SK-N-SH (cell line): ENCODE measurements around the gene GABRR1. TPM values are rescaled to one million over a fixed set of nuclear protein-coding genes. Genes with fewer than 3 reads are reported as not detected.

Source experiments
- CTCF ChIA-PET: fragments of 300-600, 350-600 bp; formaldehyde crosslinking; extraction: SDS; loops from one replicate; lab custom pipeline; 2021; lab: Yijun Ruan, JAX
- POLR2A ChIA-PET: fragments of 350-600 bp; sonication (Branson Sonifier 250); formaldehyde crosslinking; extraction: SDS; loops from one replicate; lab custom pipeline; 2020; ENCODE audit warnings: antibody characterized with exemption, inconsistent platforms; lab: Yijun Ruan, JAX
- DNase-seq: peaks from one replicate; pipeline ENCODE4 v3.0.0; 2012
- H2AFZ ChIP-seq: fragments of 200-600 bp; sonication (generic); 2 replicates; pipeline ENCODE4 v1.8.1; 2016; ENCODE audit warnings: antibody characterized with exemption, mild to moderate bottlenecking, low read depth
- H3F3A ChIP-seq: fragments of 200-600 bp; sonication (generic); replicated peaks from 2 replicates; pipeline ENCODE3; 2016; ENCODE audit warnings: antibody characterized with exemption, mild to moderate bottlenecking; ENCODE audit not compliant: insufficient read depth
- H3K27ac ChIP-seq, 2 experiments: fragments of 200-500 bp in 1 of 2; fragments of 200-600 bp in 1 of 2; sonication (Bioruptor generic) in 1 of 2; sonication (generic), shearing (Covaris generic) in 1 of 2; 2 replicates each; pipeline versions ENCODE4 v1.5.1 to v1.6.1; 2014 to 2016; ENCODE audit warnings: low read depth in 2 of 2, inconsistent platforms in 1 of 2, low read length in 1 of 2, mild to moderate bottlenecking in 1 of 2, mixed read lengths in 1 of 2
- H3K27me3 ChIP-seq: fragments of 200-600 bp; sonication (generic), shearing (Covaris generic); 2 replicates; pipeline ENCODE4 v1.6.1; 2016; ENCODE audit warnings: mixed run types; ENCODE audit not compliant: insufficient read depth
- H3K36me3 ChIP-seq, 2 experiments: fragments of 200-500 bp in 1 of 2; fragments of 200-600 bp in 1 of 2; sonication (Bioruptor generic) in 1 of 2; sonication (generic) in 1 of 2; replicated peaks in 1 of 2; 2 replicates each; pipeline versions ENCODE3 to v1.5.1; 2014 to 2016; ENCODE audit warnings: low read length in 1 of 2, mild to moderate bottlenecking in 1 of 2; ENCODE audit not compliant: insufficient read depth in 2 of 2, control insufficient read depth in 1 of 2
- H3K4me1 ChIP-seq, 2 experiments: fragments of 200-500 bp in 1 of 2; fragments of 200-600 bp in 1 of 2; sonication (Bioruptor generic) in 1 of 2; sonication (generic), shearing (Covaris generic) in 1 of 2; 2 replicates each; pipeline versions ENCODE4 v1.5.1 to v1.6.1; 2014 to 2016; ENCODE audit warnings: low read depth in 1 of 2, low read length in 1 of 2, mixed run types in 1 of 2; ENCODE audit not compliant: insufficient read depth in 2 of 2, control insufficient read depth in 1 of 2
- H3K4me2 ChIP-seq: fragments of 200-600 bp; sonication (generic), shearing (Covaris generic); 2 replicates; pipeline ENCODE4 v1.6.1; 2017; ENCODE audit warnings: mixed run types
- H3K4me3 ChIP-seq, 2 experiments: fragments of 200-500 bp in 1 of 2; fragments of 200-600 bp in 1 of 2; sonication (Bioruptor generic) in 1 of 2; sonication (generic), shearing (Covaris generic) in 1 of 2; 2 replicates each; pipeline versions ENCODE4 v1.5.1 to v1.8.1; 2014 to 2016; ENCODE audit warnings: low read depth in 2 of 2, inconsistent platforms in 1 of 2, low read length in 1 of 2, mild to moderate bottlenecking in 1 of 2, mixed read lengths in 1 of 2, moderate library complexity in 1 of 2
- H3K79me2 ChIP-seq: fragments of 200-600 bp; sonication (generic); 2 replicates; pipeline ENCODE4 v1.8.1; 2017; ENCODE audit warnings: mild to moderate bottlenecking; ENCODE audit not compliant: insufficient read depth
- H3K9ac ChIP-seq: fragments of 200-600 bp; sonication (generic); 2 replicates; pipeline ENCODE4 v1.6.1; 2017; ENCODE audit warnings: mixed run types
- H3K9me2 ChIP-seq: fragments of 200-600 bp; sonication (generic); 2 replicates; pipeline ENCODE4 v1.6.1; 2017; ENCODE audit warnings: mixed run types
- H3K9me3 ChIP-seq: fragments of 200-600 bp; sonication (generic); 2 replicates; pipeline ENCODE4 v1.6.1; 2017; ENCODE audit warnings: mixed run types, mild to moderate bottlenecking, moderate library complexity
- H4K20me1 ChIP-seq: fragments of 200-600 bp; sonication (generic); 2 replicates; pipeline ENCODE4 v1.6.1; 2017; ENCODE audit warnings: mild to moderate bottlenecking, mixed run types; ENCODE audit not compliant: insufficient read depth
- EP300 ChIP-seq, 2 experiments: IDR thresholded peaks; 2 replicates each; pipeline versions ENCODE4 v1.4.0 to v1.6.1; 2012; ENCODE audit warnings: borderline replicate concordance in 1 of 2, low read depth in 1 of 2, low read length in 1 of 2
- FOSL2 ChIP-seq: IDR thresholded peaks from 2 replicates; pipeline ENCODE4 v1.4.0; 2012; ENCODE audit warnings: low read depth, mild to moderate bottlenecking, moderate library complexity, borderline replicate concordance
- FOXM1 ChIP-seq: IDR thresholded peaks from 2 replicates; pipeline ENCODE4 v1.4.0; 2012; ENCODE audit warnings: low read depth, mild to moderate bottlenecking
- GABPA ChIP-seq: IDR thresholded peaks from 2 replicates; pipeline ENCODE4 v1.4.0; 2012; ENCODE audit warnings: low read depth, mild to moderate bottlenecking
- MXI1 ChIP-seq: IDR thresholded peaks from 2 replicates; pipeline ENCODE4 v1.6.1; 2012; ENCODE audit warnings: mild to moderate bottlenecking, low read depth, low read length, improper control_type of control experiment
- NFIC ChIP-seq: IDR thresholded peaks from 2 replicates; pipeline ENCODE4 v1.4.0; 2012; ENCODE audit warnings: borderline replicate concordance
- RFX5 ChIP-seq: IDR thresholded peaks from 2 replicates; pipeline ENCODE4 v1.6.1; 2012; ENCODE audit warnings: mild to moderate bottlenecking, improper control_type of control experiment, low read length
- TEAD4 ChIP-seq: IDR thresholded peaks from 2 replicates; pipeline ENCODE4 v1.4.0; 2012; ENCODE audit warnings: mild to moderate bottlenecking, borderline replicate concordance; ENCODE audit not compliant: insufficient read depth
- YY1 ChIP-seq: IDR thresholded peaks from 2 replicates; pipeline ENCODE4 v1.4.0; 2012; ENCODE audit warnings: low read depth, mild to moderate bottlenecking
- WGBS: methylation state at CpG from one replicate; pipeline ENCODE4 v1.1.6; 2017; ENCODE audit warnings: low lambda C conversion rate; 5-methylcytosine and 5-hydroxymethylcytosine counted together
- polyA plus RNA-seq, 3 experiments: library from polyadenylated mRNA; depleted of rRNA; stranded (reverse); fragments of >200 nt; gene quantifications; 2 replicates each; pipeline ENCODE4 v1.2.3, GENCODE V29; 2012
- TF ChIP-seq, protein P1 (sequence below): fragments of 200-600 bp; sonication (generic); IDR thresholded peaks from 2 replicates; pipeline ENCODE4 v1.6.1; 2017; ENCODE audit warnings: antibody characterized with exemption, mild to moderate bottlenecking, moderate library complexity
- TF ChIP-seq, protein P2 (sequence below): fragments of 150-350 bp; IDR thresholded peaks from 2 replicates; pipeline ENCODE4 v1.6.1; 2017; ENCODE audit warnings: antibody characterized with exemption, low read length, low read depth, borderline replicate concordance

Gene GABRR1
- polyA plus RNA-seq, 1 of the 3 experiments (the other 2 are of a cell fraction): not detected

DNA sequence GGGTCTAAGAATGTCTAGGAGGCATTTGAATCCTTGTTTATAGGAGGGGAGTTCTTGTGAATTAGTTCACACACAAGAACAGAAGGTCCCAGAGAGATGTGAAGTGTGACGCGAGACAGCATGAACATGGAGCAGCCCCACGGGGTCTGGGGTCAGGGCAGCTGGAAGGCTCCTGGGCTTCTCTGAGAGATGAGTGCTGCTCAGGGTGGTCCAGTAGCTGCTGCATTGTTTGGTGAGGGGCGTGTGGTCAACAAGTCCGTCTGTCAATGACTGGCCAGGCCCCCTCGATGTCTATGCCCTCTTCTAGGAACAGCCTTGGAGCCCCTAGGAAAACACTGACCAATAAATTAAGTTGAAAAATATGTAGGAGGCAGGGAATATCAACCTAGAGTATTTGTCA lies 40.2 kb upstream of the GABRR1 start:
- Histone ChIP-seq H3K79me2 (no peaks in the 10 kb centered on the region), H3F3A (no peaks in the 10 kb centered on the region), H3K4me3 (no peak overlapping the region), H3K36me3 (no peaks in the 10 kb centered on the region), H3K9me3 (no peaks in the 10 kb centered on the region)
- TF ChIP-seq FOSL2: no peak
- TF ChIP-seq MXI1: no peak
- TF ChIP-seq, protein P1, sequence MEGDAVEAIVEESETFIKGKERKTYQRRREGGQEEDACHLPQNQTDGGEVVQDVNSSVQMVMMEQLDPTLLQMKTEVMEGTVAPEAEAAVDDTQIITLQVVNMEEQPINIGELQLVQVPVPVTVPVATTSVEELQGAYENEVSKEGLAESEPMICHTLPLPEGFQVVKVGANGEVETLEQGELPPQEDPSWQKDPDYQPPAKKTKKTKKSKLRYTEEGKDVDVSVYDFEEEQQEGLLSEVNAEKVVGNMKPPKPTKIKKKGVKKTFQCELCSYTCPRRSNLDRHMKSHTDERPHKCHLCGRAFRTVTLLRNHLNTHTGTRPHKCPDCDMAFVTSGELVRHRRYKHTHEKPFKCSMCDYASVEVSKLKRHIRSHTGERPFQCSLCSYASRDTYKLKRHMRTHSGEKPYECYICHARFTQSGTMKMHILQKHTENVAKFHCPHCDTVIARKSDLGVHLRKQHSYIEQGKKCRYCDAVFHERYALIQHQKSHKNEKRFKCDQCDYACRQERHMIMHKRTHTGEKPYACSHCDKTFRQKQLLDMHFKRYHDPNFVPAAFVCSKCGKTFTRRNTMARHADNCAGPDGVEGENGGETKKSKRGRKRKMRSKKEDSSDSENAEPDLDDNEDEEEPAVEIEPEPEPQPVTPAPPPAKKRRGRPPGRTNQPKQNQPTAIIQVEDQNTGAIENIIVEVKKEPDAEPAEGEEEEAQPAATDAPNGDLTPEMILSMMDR: no peak
- no peak for TF ChIP-seq FOXM1
- TF ChIP-seq NFIC: no peak
- no peak for TF ChIP-seq TEAD4
- TF ChIP-seq YY1: no peak
- TF ChIP-seq, protein P2, sequence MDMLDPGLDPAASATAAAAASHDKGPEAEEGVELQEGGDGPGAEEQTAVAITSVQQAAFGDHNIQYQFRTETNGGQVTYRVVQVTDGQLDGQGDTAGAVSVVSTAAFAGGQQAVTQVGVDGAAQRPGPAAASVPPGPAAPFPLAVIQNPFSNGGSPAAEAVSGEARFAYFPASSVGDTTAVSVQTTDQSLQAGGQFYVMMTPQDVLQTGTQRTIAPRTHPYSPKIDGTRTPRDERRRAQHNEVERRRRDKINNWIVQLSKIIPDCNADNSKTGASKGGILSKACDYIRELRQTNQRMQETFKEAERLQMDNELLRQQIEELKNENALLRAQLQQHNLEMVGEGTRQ: no peak
- TF ChIP-seq RFX5: no peak
- TF ChIP-seq EP300 (IDR thresholded peaks at IDR 0.05; ENCODE audit: borderline replicate concordance in 1 of 2, low read depth in 1 of 2, low read length in 1 of 2): no peak
- TF ChIP-seq, all 33 proteins: peak for 0
- no peaks in the 10 kb centered on the region for H4K20me1 ChIP-seq
- H3K27me3 ChIP-seq: peaks cover 4% of the 10 kb centered on the region; the same call in 1 of the 2 replicates
- H2AFZ ChIP-seq: no peak overlapping the region
- ChIA-PET CTCF (interaction anchor here (3.2 kb wide), 1 partner anchor 274 kb away, joined by 10 read pairs; no protein-coding TSS in a partner anchor), POLR2A (no interaction called here)
- H3K4me2 ChIP-seq: no peak overlapping the region
- no peak overlapping the region for H3K27ac ChIP-seq
- H3K9ac ChIP-seq: no peak overlapping the region
- no peak for DNase-seq
- H3K9me2 ChIP-seq: no peaks in the 10 kb centered on the region
- WGBS: 62% methylated on average over 6 of the region's 6 CpGs
- peaks cover 0 to 7% of the 10 kb centered on the region in 2 experiments; a peak in 1 of 4 replicates for H3K4me1 ChIP-seq

DNA sequence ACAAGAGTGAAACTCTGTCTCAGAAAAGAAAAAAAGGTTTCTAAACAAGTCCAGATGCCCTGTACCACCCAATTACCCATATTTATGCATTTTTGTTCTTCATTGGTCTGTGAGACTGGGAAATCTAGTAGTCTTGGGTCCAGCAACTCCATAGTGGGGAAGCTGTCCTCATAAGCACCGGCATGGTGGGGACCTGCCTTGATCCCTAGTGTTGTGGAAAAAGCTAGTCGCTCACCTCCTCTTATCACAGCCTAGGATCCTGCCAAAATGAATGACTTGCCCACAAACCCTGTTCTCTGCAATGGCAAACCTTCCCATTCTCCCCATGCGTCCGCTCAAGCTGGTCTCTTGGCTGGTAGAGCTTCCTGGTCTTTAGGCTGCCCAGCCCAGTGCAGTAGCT lies 38.3 kb upstream of the GABRR1 start:
- no peaks in the 10 kb centered on the region for H3K36me3 ChIP-seq
- no peak for DNase-seq
- POLR2A ChIA-PET: no interaction called here
- no peak overlapping the region for H3K4me3 ChIP-seq
- TF ChIP-seq GABPA (no peak), FOXM1 (no peak), FOSL2 (no peak)
- H3K79me2 ChIP-seq: no peaks in the 10 kb centered on the region
- CTCF ChIA-PET: interaction anchor here (0.5 to 0.8 kb wide), 3 partner anchors 13 kb away, joined by 3 to 4 read pairs (median 4); no protein-coding TSS in a partner anchor
- H3K27ac ChIP-seq: no peak overlapping the region
- H3K27me3 ChIP-seq: peaks cover 5% of the 10 kb centered on the region; the same call in 1 of the 2 replicates
- no peak overlapping the region for H3K4me2 ChIP-seq
- H3K9me3 ChIP-seq: no peaks in the 10 kb centered on the region
- H2AFZ ChIP-seq: no peak overlapping the region
- peaks cover 0 to 2% of the 10 kb centered on the region in 2 experiments; a peak in 1 of 4 replicates for H3K4me1 ChIP-seq
- no peaks in the 10 kb centered on the region for H4K20me1 ChIP-seq
- no peaks in the 10 kb centered on the region for H3F3A ChIP-seq
- no peak overlapping the region for H3K9ac ChIP-seq
- H3K9me2 ChIP-seq: no peaks in the 10 kb centered on the region
- 56% methylated on average over 3 of the region's 4 CpGs for WGBS
